Muscle layer of colon (tissue), 2 donors: Measurements from ENCODE around the gene CIRBP.

Experiments
- H3K27ac ChIP-seq: one replicate; pipeline ENCODE4 v1.7.0; 2013; ENCODE audit warnings: low read depth, mild to moderate bottlenecking, low read length, moderate library complexity
- H3K27me3 ChIP-seq, 2 donors: one replicate each; pipeline ENCODE4 v1.7.0; 2013; ENCODE audit warnings: low read length in 2 of 2, mild to moderate bottlenecking in 2 of 2; ENCODE audit not compliant: insufficient read depth in 2 of 2, control insufficient read depth in 1 of 2
- H3K36me3 ChIP-seq: one replicate; pipeline ENCODE4 v1.7.0; 2013; ENCODE audit warnings: mild to moderate bottlenecking, low read length; ENCODE audit not compliant: insufficient read depth
- H3K4me1 ChIP-seq: one replicate; pipeline ENCODE4 v1.7.0; 2013; ENCODE audit warnings: mild to moderate bottlenecking, low read length; ENCODE audit not compliant: insufficient read depth
- H3K4me3 ChIP-seq, 2 donors: one replicate each; pipeline ENCODE4 v1.7.0; 2013; ENCODE audit warnings: low read length in 2 of 2, low read depth in 1 of 2, mild to moderate bottlenecking in 1 of 2, moderate library complexity in 1 of 2
- H3K9ac ChIP-seq: one replicate; pipeline ENCODE4 v1.7.0; 2013; ENCODE audit warnings: low read length
- H3K9me3 ChIP-seq: one replicate; pipeline ENCODE4 v1.7.0; 2013; ENCODE audit warnings: mild to moderate bottlenecking, low read length
- donor health status: abdominal sarcoma.
- donor health status: Adenocarcinoma of cecum.

Gene CIRBP

GRCh38 chr19:1289686-1290025 is 20.5 kb downstream of the CIRBP start:
- no peak overlapping the region for H3K4me3 ChIP-seq
- no peak overlapping the region for H3K9ac ChIP-seq
- H3K4me1 ChIP-seq = no peaks in the 10 kb centered on the region
- peaks cover 9 to 71% of the 10 kb centered on the region in 2 donors for H3K27me3 ChIP-seq
- no peaks in the 10 kb centered on the region for H3K9me3 ChIP-seq
- H3K27ac ChIP-seq = no peak overlapping the region
- no peaks in the 10 kb centered on the region for H3K36me3 ChIP-seq

DNA sequence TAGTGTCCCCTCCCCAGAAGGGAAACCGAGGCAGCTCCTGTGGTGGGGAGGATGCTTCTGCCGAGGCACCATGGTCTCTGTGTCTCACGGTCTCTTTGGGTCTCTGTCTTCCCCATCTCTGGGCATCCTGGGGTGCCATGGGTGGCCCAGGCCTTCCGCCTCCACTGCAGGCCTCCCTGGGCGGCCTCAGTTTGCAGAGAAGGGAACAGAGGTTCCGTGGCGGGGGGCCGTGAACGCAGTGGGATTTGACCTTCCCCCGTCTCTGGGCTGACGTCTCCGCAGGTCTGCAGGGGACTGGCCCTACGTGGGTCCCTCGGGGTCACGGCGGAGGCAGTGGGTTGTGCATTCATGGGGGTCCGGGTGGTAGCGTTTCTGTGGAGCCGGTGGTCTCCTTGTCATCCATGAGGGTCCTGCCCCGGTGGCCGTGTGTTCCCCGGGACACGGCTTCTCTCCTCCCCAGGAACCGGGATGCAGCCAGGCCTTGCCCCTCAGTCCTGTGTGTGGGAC is 21.1 kb downstream of the CIRBP start:
- H3K4me3 ChIP-seq = no peak overlapping the region
- H3K27me3 ChIP-seq = peaks cover 8 to 71% of the 10 kb centered on the region in 2 donors
- H3K27ac ChIP-seq = no peak overlapping the region
- H3K9ac ChIP-seq = no peak overlapping the region
- no peaks in the 10 kb centered on the region for H3K9me3 ChIP-seq
- no peaks in the 10 kb centered on the region for H3K36me3 ChIP-seq
- H3K4me1 ChIP-seq = peaks cover under 1% of the 10 kb centered on the region

- Histone ChIP-seq H3K36me3 (no peaks in the 10 kb centered on the region), H3K27me3 (peaks cover 7 to 72% of the 10 kb centered on the region in 2 donors), H3K27ac (no peak overlapping the region)
Measured at GRCh38 chr19:1290703-1291651, 21.8 kb downstream of the CIRBP start.

GRCh38 chr19:1291761-1292418 is 22.8 kb downstream of the CIRBP start:
- Histone ChIP-seq H3K4me1 (peaks cover 4% of the 10 kb centered on the region), H3K9ac (no peak overlapping the region), H3K36me3 (no peaks in the 10 kb centered on the region), H3K9me3 (no peaks in the 10 kb centered on the region), H3K4me3 (no peak overlapping the region), H3K27ac (no peak overlapping the region), H3K27me3 (peaks cover 7 to 72% of the 10 kb centered on the region in 2 donors)

More at GRCh38 chr19:1290703-1291651, 21.8 kb downstream of the CIRBP start:
- H3K4me3 ChIP-seq = no peak overlapping the region
- no peaks in the 10 kb centered on the region for H3K9me3 ChIP-seq
- peaks cover 4% of the 10 kb centered on the region for H3K4me1 ChIP-seq
- no peak overlapping the region for H3K9ac ChIP-seq

DNA sequence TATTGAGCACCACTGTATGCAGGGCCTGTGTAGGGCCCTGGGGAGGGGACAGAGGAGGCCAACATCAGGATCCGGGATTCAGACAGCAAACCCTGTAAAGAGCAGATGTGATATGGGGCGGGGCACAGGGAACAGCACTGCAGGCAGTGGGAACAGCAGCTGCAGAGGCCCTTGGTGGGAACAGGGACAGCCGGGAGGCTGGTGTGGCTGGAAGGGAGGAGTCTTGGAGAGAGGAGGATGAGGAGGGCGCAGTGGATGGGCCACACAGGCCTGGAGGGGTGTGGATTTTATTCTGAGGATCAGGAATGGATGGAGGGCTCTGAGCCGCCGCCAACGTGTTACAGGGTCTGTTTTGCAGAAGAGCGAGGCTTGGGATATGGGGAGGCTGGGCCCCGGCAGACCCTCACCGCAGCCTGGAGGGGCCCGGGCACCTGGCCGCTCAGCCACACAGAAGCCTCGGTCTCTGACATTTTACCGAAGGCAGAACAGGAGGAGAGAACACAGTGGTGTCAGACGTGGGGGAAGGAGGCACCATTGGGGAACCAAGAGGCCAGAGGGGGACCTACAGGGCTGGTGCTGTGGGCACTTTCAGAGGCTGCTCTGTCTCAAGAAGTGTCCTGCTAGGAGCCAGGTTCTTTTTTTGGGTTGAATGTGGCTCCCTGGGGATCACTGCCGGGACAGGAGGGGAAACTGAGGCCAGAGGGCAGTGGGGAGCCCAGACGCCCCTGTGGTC is 23.5 kb downstream of the CIRBP start:
- H3K9me3 ChIP-seq = no peaks in the 10 kb centered on the region
- H3K4me1 ChIP-seq = peaks cover 4% of the 10 kb centered on the region
- H3K27me3 ChIP-seq = peaks cover 7 to 65% of the 10 kb centered on the region in 2 donors
- H3K36me3 ChIP-seq = no peaks in the 10 kb centered on the region
- H3K27ac ChIP-seq = no peak overlapping the region
- no peak overlapping the region for H3K4me3 ChIP-seq
- H3K9ac ChIP-seq = no peak overlapping the region

DNA sequence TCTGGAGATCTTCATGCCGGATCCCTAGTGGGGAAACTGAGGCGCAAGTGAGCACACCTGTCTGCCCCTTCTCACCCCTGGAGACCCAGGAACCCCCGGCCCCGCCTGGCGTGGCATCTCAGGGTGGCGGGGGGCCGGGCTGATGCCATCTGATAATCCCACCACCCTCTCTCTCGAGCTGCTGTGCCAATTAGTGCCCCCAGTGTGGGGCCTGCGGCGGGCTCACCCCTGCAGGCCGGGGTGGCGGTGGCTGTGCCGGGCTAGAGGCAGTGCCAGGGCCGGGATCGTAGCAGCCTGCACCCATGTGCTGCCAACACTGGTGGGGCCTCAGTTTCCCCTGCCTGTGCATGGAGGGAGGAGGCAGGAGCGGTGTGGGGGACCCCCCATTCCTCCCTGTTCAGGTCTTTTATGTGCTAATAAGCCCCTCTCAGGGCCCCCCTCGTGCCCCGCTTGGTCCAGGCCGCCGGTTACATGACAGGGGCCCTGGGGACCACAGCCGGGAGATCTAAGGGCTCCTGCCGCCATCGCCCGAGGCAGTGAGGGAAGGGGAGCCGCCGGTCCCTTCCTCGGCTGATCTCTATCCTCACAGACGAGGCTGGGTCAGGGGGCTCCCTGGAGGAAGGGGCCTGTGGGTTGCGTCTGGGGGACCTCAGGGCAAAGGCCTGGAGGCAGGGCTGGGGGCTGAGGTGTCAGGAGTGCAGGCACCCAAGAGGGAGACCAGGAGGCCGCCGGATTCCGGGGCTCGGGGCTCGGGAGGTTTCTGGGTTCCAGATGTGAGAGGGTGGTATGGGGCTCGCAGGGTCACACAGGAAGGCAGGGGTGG is 24.9 kb downstream of the CIRBP start:
- Histone ChIP-seq H3K9me3 (no peaks in the 10 kb centered on the region), H3K4me3 (no peak overlapping the region), H3K4me1 (peaks cover 4% of the 10 kb centered on the region), H3K9ac (no peak overlapping the region), H3K27me3 (peaks cover 7 to 51% of the 10 kb centered on the region in 2 donors), H3K36me3 (no peaks in the 10 kb centered on the region), H3K27ac (no peak overlapping the region)

DNA sequence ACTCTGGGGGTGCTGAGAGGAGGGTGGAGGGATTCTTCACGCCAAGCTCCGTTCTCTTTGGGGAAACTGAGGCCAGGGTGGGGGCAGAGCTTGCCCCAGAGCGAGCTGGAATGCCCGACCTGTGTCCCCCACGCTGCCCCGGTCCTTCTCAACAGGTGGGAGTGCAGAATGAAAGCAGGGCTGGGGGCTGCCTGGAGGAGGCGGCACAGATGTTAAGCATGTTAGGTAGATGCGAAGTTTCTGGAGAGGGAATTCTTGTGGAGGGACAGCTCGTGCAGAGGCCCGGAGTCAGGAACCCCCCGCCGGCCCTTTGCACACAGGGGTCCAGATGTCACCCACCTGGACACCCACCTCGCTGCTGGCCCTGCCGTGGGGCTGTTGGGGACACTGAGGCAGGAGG is 25.6 kb downstream of the CIRBP start:
- Histone ChIP-seq H3K27me3 (peaks cover 7 to 46% of the 10 kb centered on the region in 2 donors), H3K36me3 (no peaks in the 10 kb centered on the region), H3K9ac (no peak overlapping the region), H3K4me1 (peaks cover 4% of the 10 kb centered on the region), H3K27ac (no peak overlapping the region), H3K9me3 (no peaks in the 10 kb centered on the region), H3K4me3 (no peak overlapping the region)

- Histone ChIP-seq H3K9ac (no peak overlapping the region), H3K27ac (no peak overlapping the region), H3K36me3 (no peaks in the 10 kb centered on the region), H3K4me1 (peaks cover 4% of the 10 kb centered on the region), H3K9me3 (no peaks in the 10 kb centered on the region), H3K27me3 (peaks cover 7 to 46% of the 10 kb centered on the region in 2 donors), H3K4me3 (no peak overlapping the region)
Measured at GRCh38 chr19:1295169-1296012, 26.3 kb downstream of the CIRBP start.

- peaks cover 7 to 43% of the 10 kb centered on the region in 2 donors for H3K27me3 ChIP-seq
- H3K4me1 ChIP-seq = peaks cover 4% of the 10 kb centered on the region
- H3K4me3 ChIP-seq = no peak overlapping the region
- H3K27ac ChIP-seq = no peak overlapping the region
- H3K9me3 ChIP-seq = no peaks in the 10 kb centered on the region
- H3K9ac ChIP-seq = no peak overlapping the region
- no peaks in the 10 kb centered on the region for H3K36me3 ChIP-seq
Measured at GRCh38 chr19:1296078-1296477, 26.9 kb downstream of the CIRBP start.
